Peyer's patch (tissue), 4 donors: ENCODE results near the gene NDUFV1.

Source experiments
- POLR2A ChIP-seq, 2 donors: fragments of 450-650 bp; IDR thresholded peaks; one replicate each; pipeline ENCODE4 v1.5.1; 2017; ENCODE audit warnings: antibody characterized with exemption in 2 of 2, mild to moderate bottlenecking in 2 of 2, moderate library complexity in 2 of 2
- TF ChIP-seq, protein P1 (sequence below), 6 experiments: fragments of 450-650 bp in 4 of 6; fragments of 200-600 bp in 2 of 6; sonication (generic) in 1 of 6; IDR thresholded peaks; one replicate each; pipeline ENCODE4 v1.5.1; 2017 to 2019; ENCODE audit warnings: antibody characterized with exemption in 6 of 6, mild to moderate bottlenecking in 3 of 6, moderate library complexity in 1 of 6

- TF ChIP-seq, protein P1, sequence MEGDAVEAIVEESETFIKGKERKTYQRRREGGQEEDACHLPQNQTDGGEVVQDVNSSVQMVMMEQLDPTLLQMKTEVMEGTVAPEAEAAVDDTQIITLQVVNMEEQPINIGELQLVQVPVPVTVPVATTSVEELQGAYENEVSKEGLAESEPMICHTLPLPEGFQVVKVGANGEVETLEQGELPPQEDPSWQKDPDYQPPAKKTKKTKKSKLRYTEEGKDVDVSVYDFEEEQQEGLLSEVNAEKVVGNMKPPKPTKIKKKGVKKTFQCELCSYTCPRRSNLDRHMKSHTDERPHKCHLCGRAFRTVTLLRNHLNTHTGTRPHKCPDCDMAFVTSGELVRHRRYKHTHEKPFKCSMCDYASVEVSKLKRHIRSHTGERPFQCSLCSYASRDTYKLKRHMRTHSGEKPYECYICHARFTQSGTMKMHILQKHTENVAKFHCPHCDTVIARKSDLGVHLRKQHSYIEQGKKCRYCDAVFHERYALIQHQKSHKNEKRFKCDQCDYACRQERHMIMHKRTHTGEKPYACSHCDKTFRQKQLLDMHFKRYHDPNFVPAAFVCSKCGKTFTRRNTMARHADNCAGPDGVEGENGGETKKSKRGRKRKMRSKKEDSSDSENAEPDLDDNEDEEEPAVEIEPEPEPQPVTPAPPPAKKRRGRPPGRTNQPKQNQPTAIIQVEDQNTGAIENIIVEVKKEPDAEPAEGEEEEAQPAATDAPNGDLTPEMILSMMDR (IDR thresholded peaks at IDR 0.05), result peak; percentile 68 to 94 (median 90)
- TF ChIP-seq POLR2A (IDR thresholded peaks at IDR 0.05), result peak; percentile 78 to 80
Measured at GRCh38 chr11:67606492-67607295, at the start of gene NDUFV1.
